Loucy (cell line): Measurements from ENCODE around the gene ADSL.

Experiments
- EZH2phosphoT487 ChIP-seq: fragments of 200-600 bp; IDR thresholded peaks from 2 replicates; pipeline ENCODE4 v1.6.1; 2018; ENCODE audit warnings: antibody characterized with exemption, mild to moderate bottlenecking, moderate library complexity, borderline replicate concordance
- TF ChIP-seq, protein P1 (sequence below): fragments of 200-600 bp; sonication (generic); conservative IDR thresholded peaks from 2 replicates; pipeline ENCODE4 v1.5.1; 2014; ENCODE audit warnings: mild to moderate bottlenecking, antibody characterized with exemption, low read length

- TF ChIP-seq, protein P1, sequence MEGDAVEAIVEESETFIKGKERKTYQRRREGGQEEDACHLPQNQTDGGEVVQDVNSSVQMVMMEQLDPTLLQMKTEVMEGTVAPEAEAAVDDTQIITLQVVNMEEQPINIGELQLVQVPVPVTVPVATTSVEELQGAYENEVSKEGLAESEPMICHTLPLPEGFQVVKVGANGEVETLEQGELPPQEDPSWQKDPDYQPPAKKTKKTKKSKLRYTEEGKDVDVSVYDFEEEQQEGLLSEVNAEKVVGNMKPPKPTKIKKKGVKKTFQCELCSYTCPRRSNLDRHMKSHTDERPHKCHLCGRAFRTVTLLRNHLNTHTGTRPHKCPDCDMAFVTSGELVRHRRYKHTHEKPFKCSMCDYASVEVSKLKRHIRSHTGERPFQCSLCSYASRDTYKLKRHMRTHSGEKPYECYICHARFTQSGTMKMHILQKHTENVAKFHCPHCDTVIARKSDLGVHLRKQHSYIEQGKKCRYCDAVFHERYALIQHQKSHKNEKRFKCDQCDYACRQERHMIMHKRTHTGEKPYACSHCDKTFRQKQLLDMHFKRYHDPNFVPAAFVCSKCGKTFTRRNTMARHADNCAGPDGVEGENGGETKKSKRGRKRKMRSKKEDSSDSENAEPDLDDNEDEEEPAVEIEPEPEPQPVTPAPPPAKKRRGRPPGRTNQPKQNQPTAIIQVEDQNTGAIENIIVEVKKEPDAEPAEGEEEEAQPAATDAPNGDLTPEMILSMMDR = no peak
- TF ChIP-seq EZH2phosphoT487 = no peak
Measured at GRCh38 chr22:40414838-40415505, 68.7 kb downstream of the ADSL start.
